Vagina (tissue), 2 donors: ENCODE measurements around the gene MGST3.

Experiments
- POLR2A ChIP-seq, 2 donors: fragments of 450-650 bp; IDR thresholded peaks; one replicate each; pipeline ENCODE4 v1.6.1; 2017; ENCODE audit warnings: antibody characterized with exemption in 2 of 2, mild to moderate bottlenecking in 2 of 2, moderate library complexity in 2 of 2
- POLR2AphosphoS5 ChIP-seq, 2 donors: sonication (generic); formaldehyde crosslinking; IDR thresholded peaks; one replicate each; pipeline ENCODE4 v1.9.0; 2017; ENCODE audit warnings: antibody characterized with exemption in 2 of 2, mild to moderate bottlenecking in 2 of 2, low read depth in 1 of 2; ENCODE audit not compliant: insufficient read depth in 1 of 2

DNA sequence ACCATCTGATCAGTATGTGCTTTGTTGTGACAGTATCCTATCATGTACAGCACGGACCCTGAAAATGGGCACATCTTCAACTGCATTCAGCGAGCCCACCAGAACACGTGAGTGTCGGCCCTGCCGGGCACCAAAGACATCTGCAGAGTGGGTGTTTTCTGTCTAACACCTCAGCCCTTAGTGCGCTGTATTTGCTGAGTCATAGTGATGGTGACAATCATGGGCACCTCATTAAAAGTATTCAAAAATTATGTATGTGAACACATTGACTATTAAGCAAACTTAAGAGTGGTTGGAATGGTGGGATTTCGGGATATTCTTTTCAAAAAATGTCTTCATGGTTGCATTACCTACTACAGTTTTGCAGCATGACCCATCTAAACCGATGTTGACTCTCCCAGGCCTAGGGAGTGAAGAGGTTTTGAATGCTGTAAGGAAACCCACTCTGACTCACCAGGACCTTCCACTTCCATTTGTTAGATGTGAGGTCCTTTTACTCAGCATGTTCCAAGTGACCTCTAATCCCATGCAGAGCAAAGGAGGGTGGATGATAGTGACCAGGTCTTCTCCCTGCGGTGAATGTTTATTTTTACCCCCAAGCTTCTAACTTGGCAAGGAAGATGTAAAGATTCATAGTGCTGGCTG is 20.1 kb downstream of the MGST3 start:
- no peak for TF ChIP-seq POLR2A (IDR thresholded peaks at IDR 0.05)
- TF ChIP-seq POLR2AphosphoS5 (IDR thresholded peaks at IDR 0.05; ENCODE audit: insufficient read depth in 1 of 2, low read depth in 1 of 2), result no peak
